ENCODE results near the gene KSR1. TPM values are rescaled to one million over a fixed set of nuclear protein-coding genes. Genes with fewer than 3 reads are reported as not detected.

The KSR1 gene
- total RNA-seq, 2 experiments from 2014 or later: 19.4 to 25.3 TPM

DNA sequence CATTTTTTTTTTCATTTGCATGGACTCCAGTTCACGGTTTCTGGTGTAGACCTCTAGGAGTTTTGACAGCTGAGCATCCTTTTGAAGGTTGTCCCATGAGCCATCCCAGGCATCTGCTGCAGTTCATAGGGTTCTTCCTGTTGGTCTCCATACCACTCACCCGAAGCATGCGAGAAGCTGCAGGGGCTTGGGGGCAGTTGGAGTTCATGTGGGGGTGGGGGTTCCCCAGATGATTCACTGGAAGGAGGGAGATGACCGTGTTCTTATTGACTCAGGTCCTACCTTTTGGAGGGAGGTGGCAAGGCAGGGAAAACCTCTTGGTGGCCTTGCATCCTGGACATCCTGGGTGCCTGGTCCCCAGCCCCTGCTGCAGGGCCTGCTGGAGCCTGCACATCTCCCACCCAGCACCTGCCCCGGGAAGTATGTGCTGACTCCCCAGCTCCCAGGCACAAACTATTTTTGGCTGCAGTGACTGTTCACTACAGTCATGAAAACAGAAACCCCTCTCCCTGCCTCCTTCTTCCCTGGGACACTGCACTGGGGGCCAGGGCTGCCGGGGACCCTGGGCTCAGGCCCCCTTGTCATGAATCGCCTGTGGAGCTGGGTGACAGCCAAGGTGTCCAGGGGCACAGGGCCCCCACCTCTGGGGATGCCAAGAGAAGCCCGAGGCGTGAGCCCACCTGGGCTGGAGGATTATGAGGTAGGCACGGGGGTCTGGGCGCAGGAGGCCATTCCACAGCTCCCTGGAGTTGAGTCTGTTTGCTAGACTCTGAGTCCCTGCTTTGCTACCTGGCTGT is 109.8 kb downstream of the KSR1 start:
- no peak for ATAC-seq (ENCODE audit: poor library complexity)
- POLR2A ChIA-PET: no interaction called here

GRCh38 chr17:27566671-27567562 is 110.7 kb downstream of the KSR1 start:
- Mint-ChIP-seq H3K27me3 (no peaks in the 10 kb centered on the region), H3K4me1 (ENCODE audit: low read depth) (peaks cover 11% of the 10 kb centered on the region), H3K27ac (no peak overlapping the region), H3K9me3 (no peaks in the 10 kb centered on the region), H3K36me3 (ENCODE audit: low read depth) (no peaks in the 10 kb centered on the region), H3K4me3 (no peak overlapping the region)
- DNase-seq: no peak
- CTCF ChIA-PET: no interaction called here
- POLR2A ChIA-PET: no interaction called here
- intact Hi-C loops (cut with DNase I, micrococcal nuclease): no loop called here
- H3K9me3 ChIP-seq (ENCODE audit: control insufficient read depth in 1 of 2, insufficient read depth in 1 of 2, low read length in 2 of 2): no peaks in the 10 kb centered on the region
- no peak overlapping the region for H3K27ac ChIP-seq (ENCODE audit: low read depth in 1 of 2, low read length in 2 of 2)
- H3K27me3 ChIP-seq (ENCODE audit: control insufficient read depth in 1 of 2, insufficient read depth in 2 of 2, low read length in 2 of 2): no peaks in the 10 kb centered on the region
- no peak for ATAC-seq (ENCODE audit: poor library complexity)
- peaks cover 3% of the 10 kb centered on the region for H3K4me1 ChIP-seq (ENCODE audit: insufficient read depth, low read length)
- no peak overlapping the region for H3K4me3 ChIP-seq (ENCODE audit: low read length)
- H3K36me3 ChIP-seq (ENCODE audit: insufficient read depth, low read length): no peaks in the 10 kb centered on the region
- no peak for TF ChIP-seq CTCF (IDR thresholded peaks at IDR 0.05)

More for the DNA sequence above, 109.8 kb downstream of the KSR1 start:
- Mint-ChIP-seq H3K9me3 (no peaks in the 10 kb centered on the region), H3K27me3 (no peaks in the 10 kb centered on the region), H3K4me1 (ENCODE audit: low read depth) (peaks cover 11% of the 10 kb centered on the region), H3K4me3 (no peak overlapping the region), H3K36me3 (ENCODE audit: low read depth) (no peaks in the 10 kb centered on the region), H3K27ac (no peak overlapping the region)
- H3K27ac ChIP-seq (ENCODE audit: low read depth in 1 of 2, low read length in 2 of 2): no peak overlapping the region
- no peaks in the 10 kb centered on the region for H3K36me3 ChIP-seq (ENCODE audit: insufficient read depth, low read length)
- intact Hi-C loops (cut with DNase I, micrococcal nuclease): no loop called here
- DNase-seq: peak in 1 of 14 experiments; percentile 22
- no peaks in the 10 kb centered on the region for H3K27me3 ChIP-seq (ENCODE audit: control insufficient read depth in 1 of 2, insufficient read depth in 2 of 2, low read length in 2 of 2)
- H3K4me3 ChIP-seq (ENCODE audit: low read length): no peak overlapping the region
- no peak for TF ChIP-seq CTCF (IDR thresholded peaks at IDR 0.05)
- CTCF ChIA-PET: no interaction called here
- peaks cover 3% of the 10 kb centered on the region for H3K4me1 ChIP-seq (ENCODE audit: insufficient read depth, low read length)
- no peaks in the 10 kb centered on the region for H3K9me3 ChIP-seq (ENCODE audit: control insufficient read depth in 1 of 2, insufficient read depth in 1 of 2, low read length in 2 of 2)

- H3K27me3 Mint-ChIP-seq: no peaks in the 10 kb centered on the region
- intact Hi-C loops (cut with DNase I, micrococcal nuclease): no loop called here
- H3K4me1 ChIP-seq (ENCODE audit: insufficient read depth, low read length): peaks cover 3% of the 10 kb centered on the region
- H3K27ac Mint-ChIP-seq: no peak overlapping the region
- H3K9me3 Mint-ChIP-seq: no peaks in the 10 kb centered on the region
- no peaks in the 10 kb centered on the region for H3K9me3 ChIP-seq (ENCODE audit: control insufficient read depth in 1 of 2, insufficient read depth in 1 of 2, low read length in 2 of 2)
- no peak overlapping the region for H3K4me3 ChIP-seq (ENCODE audit: low read length)
- H3K27me3 ChIP-seq (ENCODE audit: control insufficient read depth in 1 of 2, insufficient read depth in 2 of 2, low read length in 2 of 2): no peaks in the 10 kb centered on the region
- no peak for TF ChIP-seq CTCF (IDR thresholded peaks at IDR 0.05)
- H3K4me1 Mint-ChIP-seq (ENCODE audit: low read depth): peaks cover 11% of the 10 kb centered on the region
- DNase-seq: no peak
- no peaks in the 10 kb centered on the region for H3K36me3 ChIP-seq (ENCODE audit: insufficient read depth, low read length)
- ATAC-seq (ENCODE audit: poor library complexity): no peak
- CTCF ChIA-PET: no interaction called here
- POLR2A ChIA-PET: no interaction called here
- no peaks in the 10 kb centered on the region for H3K36me3 Mint-ChIP-seq (ENCODE audit: low read depth)
- no peak overlapping the region for H3K4me3 Mint-ChIP-seq
- H3K27ac ChIP-seq (ENCODE audit: low read depth in 1 of 2, low read length in 2 of 2): no peak overlapping the region
Measured at GRCh38 chr17:27567563-27567859, 111.3 kb downstream of the KSR1 start.
